ENCODE data around the gene MXD4.

- TF ChIP-seq CTCF (IDR thresholded peaks at IDR 0.05): no peak
- TF ChIP-seq POLR2A (IDR thresholded peaks at IDR 0.05): no peak
Measured at GRCh38 chr4:2287594-2287915, 25.6 kb upstream of the MXD4 start.
